AML-193 (cell line): ENCODE results near the gene KCNIP4.

ENCODE experiments used
- DNase-seq, 2 experiments: peaks; one replicate each; lab custom pipeline; 2025; lab: John Stamatoyannopoulos, UW

The KCNIP4 gene

GRCh38 chr4:21688596-21689265 is 259.8 kb downstream of the KCNIP4 start:
- DNase-seq, result no peak

DNA sequence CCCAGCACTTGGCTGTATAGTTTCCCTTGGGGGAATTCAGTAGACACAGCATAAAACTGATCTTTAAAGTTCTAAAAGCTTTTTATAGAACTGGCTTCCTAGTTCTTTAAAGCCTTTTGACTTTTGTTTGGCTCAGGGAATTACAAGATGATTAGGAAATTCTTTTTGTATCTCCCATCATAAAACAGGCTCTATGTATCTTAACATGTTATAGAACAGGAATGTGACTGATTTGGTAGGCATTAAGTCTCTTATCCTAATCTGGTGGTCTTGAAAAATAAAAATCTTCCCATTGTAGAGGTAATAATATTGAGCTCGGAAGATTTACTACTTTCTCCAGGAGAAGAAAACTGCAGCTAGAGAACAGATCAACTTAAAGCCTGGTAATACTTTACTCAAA is 262.7 kb downstream of the KCNIP4 start:
- DNase-seq, result no peak

GRCh38 chr4:21680326-21680898 is 268.2 kb downstream of the KCNIP4 start:
- no peak for DNase-seq

- no peak for DNase-seq
Observed at GRCh38 chr4:21678711-21679110, 269.9 kb downstream of the KCNIP4 start.

DNA sequence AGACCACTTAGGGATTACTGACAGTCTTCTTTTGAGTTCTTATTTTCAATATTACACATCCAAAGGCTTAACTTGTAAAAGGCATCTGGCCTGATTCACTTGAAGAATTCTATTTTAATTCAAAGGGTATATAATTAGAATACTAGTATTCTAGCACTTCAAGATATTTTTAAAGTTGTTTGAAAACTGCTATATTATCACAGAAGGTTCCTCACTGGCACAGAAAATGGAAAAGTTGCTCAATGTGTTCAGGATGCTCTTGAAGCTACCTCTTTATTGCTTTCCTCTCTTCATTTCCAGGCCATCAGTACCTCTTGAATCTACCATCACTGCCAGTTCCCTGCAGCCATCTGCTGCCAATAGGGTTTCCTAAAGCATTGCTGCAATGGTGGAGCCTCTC is 271.4 kb downstream of the KCNIP4 start:
- no peak for DNase-seq

GRCh38 chr4:21664355-21664754 is 284.2 kb downstream of the KCNIP4 start:
- DNase-seq, result no peak

DNA sequence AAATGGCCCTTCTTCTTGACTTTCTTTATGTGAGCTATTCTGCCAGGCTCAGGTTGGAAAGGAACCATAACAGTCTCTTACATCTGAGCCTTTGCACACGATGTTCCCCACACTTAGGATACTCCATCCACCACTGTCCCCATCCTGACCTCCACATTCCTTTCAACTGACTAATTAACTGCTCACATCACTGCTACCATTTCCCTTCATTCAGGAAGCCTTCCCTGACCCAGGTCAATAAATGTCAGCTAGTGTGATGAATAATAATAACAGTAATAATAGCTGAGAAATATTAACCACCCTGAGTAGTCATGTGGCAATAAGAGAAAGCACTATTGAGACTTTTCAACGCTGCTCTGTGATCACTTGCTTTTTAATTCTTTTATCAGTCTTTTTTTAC is 291.7 kb downstream of the KCNIP4 start:
- DNase-seq, result no peak

DNA sequence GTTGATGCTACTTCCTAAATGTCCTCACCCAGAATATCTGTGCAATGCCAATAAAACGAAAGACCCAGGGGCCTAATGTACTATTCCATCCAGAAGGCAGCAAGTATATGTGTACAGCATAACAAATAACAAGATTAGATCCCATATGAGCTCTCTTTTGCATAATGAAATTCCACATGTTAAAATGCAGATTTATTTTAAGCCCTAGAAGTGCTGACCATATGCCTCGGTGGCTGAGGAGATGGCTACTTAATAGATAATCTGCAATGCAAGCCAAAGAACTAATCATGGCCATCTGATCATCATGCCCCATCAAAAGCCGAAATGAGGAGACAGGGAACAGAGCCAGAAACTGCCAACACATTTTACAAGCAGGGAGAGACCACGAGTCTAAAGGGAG is 293.5 kb downstream of the KCNIP4 start:
- no peak for DNase-seq

- no peak for DNase-seq
Observed at GRCh38 chr4:21652508-21653231, 295.9 kb downstream of the KCNIP4 start.

- DNase-seq, result no peak
Observed at GRCh38 chr4:21649391-21650090, 299.0 kb downstream of the KCNIP4 start.

DNA sequence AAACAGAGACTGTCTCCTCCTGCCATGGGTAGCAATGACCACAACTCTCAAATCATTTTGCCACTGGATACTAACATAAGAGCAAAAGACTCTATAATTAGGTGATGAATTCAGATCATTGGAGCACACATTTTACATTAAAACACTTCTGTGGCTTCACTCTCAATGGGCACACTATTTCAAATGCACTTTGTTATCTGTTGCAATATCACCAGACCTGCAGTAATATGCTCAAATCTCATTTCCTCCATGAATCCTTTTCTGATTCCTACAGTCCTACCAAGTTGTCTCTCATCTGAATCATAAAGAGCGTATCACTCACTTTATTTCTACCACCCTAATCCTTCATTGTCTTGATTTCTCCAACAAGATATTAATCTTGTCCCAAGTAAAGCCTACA is 302.8 kb downstream of the KCNIP4 start:
- DNase-seq, result no peak

GRCh38 chr4:21641696-21642095 is 306.9 kb downstream of the KCNIP4 start:
- DNase-seq, result no peak

GRCh38 chr4:21638171-21638725 is 310.3 kb downstream of the KCNIP4 start:
- no peak for DNase-seq

GRCh38 chr4:21628916-21629610 is 319.5 kb downstream of the KCNIP4 start:
- no peak for DNase-seq

- no peak for DNase-seq
Observed at GRCh38 chr4:21628116-21628670, 320.4 kb downstream of the KCNIP4 start.

DNA sequence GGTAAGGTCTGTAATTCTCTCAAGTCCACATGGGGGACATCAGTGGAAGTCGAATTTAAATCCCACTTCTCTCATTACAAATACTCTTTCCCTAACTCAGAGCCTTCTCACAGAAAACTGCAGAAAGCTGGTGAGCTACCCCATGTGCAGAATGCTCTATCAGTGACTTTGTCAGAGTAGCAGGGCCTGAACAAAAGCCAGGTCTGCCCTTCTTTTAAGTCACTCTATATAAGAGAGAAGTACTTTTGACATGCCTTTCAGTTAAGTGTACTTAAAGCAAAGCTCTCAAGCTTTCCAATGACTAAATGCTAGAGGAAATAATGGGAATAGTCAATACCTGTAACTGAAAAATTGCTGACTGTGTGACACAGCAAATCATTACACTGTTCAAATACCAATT is 323.1 kb downstream of the KCNIP4 start:
- DNase-seq, result no peak

DNA sequence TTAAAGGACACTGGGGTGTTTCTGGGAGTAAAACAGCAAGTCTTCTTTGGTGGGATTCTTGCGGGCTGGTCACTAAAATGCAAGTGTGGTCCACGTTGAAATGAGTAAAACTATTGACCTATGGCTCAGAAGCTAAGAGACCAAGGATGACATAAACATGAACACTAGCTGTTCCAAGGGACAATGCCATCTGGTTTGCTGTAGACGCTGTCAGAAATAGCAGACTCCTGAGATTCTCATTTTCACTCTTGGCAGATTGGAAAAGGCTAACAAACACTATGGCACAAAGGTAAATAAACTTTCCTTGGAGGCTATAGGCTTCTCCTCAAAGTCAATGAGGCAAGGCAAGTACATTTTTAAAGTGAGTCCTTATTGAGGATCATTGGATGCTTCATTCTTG is 343.6 kb downstream of the KCNIP4 start:
- DNase-seq, result no peak

GRCh38 chr4:21596521-21596920 is 352.1 kb downstream of the KCNIP4 start:
- no peak for DNase-seq

DNA sequence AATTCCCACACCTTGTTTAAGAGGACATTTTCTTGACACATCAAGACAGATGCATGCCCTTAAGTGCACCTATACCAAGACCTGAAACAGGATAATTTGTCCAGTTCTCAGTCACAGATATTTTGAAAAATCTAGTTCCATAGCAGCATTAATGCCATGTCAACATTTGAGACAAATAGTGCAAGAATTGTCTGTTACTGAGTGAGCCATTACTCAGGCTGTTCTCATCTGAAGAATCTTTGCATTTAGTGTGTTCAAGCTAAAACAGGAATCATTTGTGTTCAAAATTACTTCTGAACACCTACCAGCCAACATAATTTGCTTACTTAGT is 354.9 kb downstream of the KCNIP4 start:
- no peak for DNase-seq

DNA sequence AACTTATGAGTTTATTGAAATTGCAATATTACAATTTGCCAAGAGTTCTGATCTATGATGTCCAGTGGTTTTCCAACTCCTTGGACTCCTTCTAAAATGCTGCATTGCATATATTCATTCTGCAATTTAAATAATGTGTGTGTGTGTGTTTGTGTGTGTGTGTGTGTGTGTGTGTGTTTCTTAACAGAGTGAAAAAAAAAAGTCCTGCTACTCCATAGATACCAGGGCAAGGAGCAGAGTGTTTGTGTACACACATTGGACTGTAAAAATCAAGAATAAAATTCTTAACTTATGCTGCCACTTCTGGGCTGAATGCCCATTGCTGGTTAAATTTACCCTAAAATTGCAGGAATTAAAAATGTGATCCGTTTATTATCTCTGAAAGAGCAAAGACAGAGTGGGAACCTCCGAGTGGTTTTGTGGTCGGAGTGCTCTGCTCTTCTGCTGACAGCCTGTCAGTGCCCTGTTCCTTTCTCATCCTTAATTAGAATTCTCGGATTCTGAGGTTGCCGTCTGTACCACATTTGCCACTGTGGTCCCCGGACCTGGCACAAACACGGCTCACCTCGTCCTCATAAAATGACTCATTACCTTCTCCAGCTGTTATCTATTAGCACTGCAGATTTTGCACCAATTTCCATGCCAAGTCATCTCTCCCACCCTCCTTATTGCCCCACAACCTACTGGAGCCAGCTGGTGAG is 355.5 kb downstream of the KCNIP4 start:
- DNase-seq, result no peak

DNA sequence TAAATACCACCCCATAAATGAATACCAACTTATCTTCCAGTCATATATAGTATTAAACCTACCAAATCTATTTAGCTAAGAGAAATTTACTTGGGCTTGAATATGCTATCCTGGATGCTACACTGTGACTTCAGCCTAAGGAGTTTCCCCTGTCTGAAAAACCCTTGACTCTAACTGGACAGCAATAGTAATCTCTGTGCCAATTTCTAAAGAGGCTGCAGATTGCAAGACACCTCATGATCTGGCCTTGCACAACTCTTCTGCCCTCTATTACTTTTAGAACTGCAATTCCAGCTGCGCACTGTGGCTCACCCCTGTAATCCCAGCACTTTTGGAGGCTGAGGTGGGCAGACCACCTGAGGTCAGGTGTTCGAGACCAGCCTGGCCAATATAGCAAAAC is 371.5 kb downstream of the KCNIP4 start:
- DNase-seq, result no peak
